B cell (primary cell): Measurements from ENCODE around the gene GANAB. TPM values are rescaled to one million over a fixed set of nuclear protein-coding genes. Genes with fewer than 3 reads are reported as not detected.

Experiments used
- ATAC-seq: fragments of 200-7000 bp; cut with Tn5 transposase; one replicate; pipeline ENCODE4 v1.10.0; 2021; ENCODE audit warnings: low read depth, mild to moderate bottlenecking, moderate number of reproducible peaks, moderate library complexity
- CTCF ChIA-PET: fragments of 350-600 bp; sonication (Branson Sonifier 250); formaldehyde crosslinking; loops from one replicate; lab custom pipeline; 2021; ENCODE audit warnings: antibody characterized with exemption, inconsistent platforms; lab: Charles Lee
- POLR2A ChIA-PET: fragments of 350-600 bp; sonication (Branson Sonifier 250); formaldehyde crosslinking; loops from one replicate; lab custom pipeline; 2021; ENCODE audit warnings: antibody characterized with exemption; lab: Charles Lee
- DNase-seq: peaks from one replicate; pipeline ENCODE4 v3.0.0; 2013
- H2AFZ ChIP-seq: 2 replicates; pipeline ENCODE4 v1.6.1; 2012; ENCODE audit warnings: mild to moderate bottlenecking, low read depth, low read length; ENCODE audit not compliant: insufficient read depth, poor library complexity, severe bottlenecking
- H3K27ac ChIP-seq, 2 donors: 1 replicate in 1 of 2; 2 replicates in 1 of 2; pipeline ENCODE4 v1.5.1; 2012 to 2013; ENCODE audit warnings: low read length in 2 of 2, mild to moderate bottlenecking in 2 of 2, moderate library complexity in 1 of 2
- H3K27me3 ChIP-seq, 4 experiments: fragments of 200-600 bp in 1 of 4; sonication (generic) in 1 of 4; replicated peaks in 1 of 4; 1 replicate in 2 of 4; 2 replicates in 2 of 4; pipeline versions ENCODE4 v1.6.1 to v1.7.0; 2013 to 2016; ENCODE audit warnings: low read length in 3 of 4, mild to moderate bottlenecking in 2 of 4, mixed read lengths in 1 of 4, moderate library complexity in 1 of 4; ENCODE audit not compliant: insufficient read depth in 4 of 4, control insufficient read depth in 3 of 4; ENCODE audit errors: control extremely low read depth in 1 of 4
- H3K36me3 ChIP-seq, 2 experiments: replicated peaks in 1 of 2; 1 replicate in 1 of 2; 2 replicates in 1 of 2; pipeline versions ENCODE4 v1.6.1 to v1.7.1; 2013; ENCODE audit warnings: low read length in 1 of 2; ENCODE audit not compliant: insufficient read depth in 2 of 2, control insufficient read depth in 1 of 2; ENCODE audit errors: control extremely low read depth in 1 of 2, extremely low read depth in 1 of 2
- H3K4me1 ChIP-seq, 2 donors: fragments of 200-600 bp in 1 of 2; sonication (generic) in 1 of 2; 1 replicate in 1 of 2; 2 replicates in 1 of 2; pipeline versions ENCODE4 v1.5.1 to v1.6.1; 2013 to 2017; ENCODE audit warnings: low read length in 2 of 2; ENCODE audit not compliant: control insufficient read depth in 2 of 2, insufficient read depth in 2 of 2
- H3K4me2 ChIP-seq: replicated peaks from 2 replicates; pipeline ENCODE3; 2012; ENCODE audit warnings: mild to moderate bottlenecking, low read depth, low read length; ENCODE audit not compliant: poor library complexity, severe bottlenecking
- H3K4me3 ChIP-seq, 5 experiments: fragments of 200-600 bp in 1 of 5; sonication (generic) in 1 of 5; 1 replicate in 3 of 5; 2 replicates in 2 of 5; pipeline versions ENCODE4 v1.5.1 to v1.7.0; 2011 to 2016; ENCODE audit warnings: low read length in 4 of 5, mild to moderate bottlenecking in 4 of 5, low read depth in 2 of 5, control low read depth in 1 of 5, moderate library complexity in 1 of 5; ENCODE audit not compliant: insufficient read depth in 1 of 5; ENCODE audit errors: control extremely low read depth in 1 of 5, extremely low read depth in 1 of 5
- H3K79me2 ChIP-seq: fragments of 200-600 bp; sonication (generic); one replicate; pipeline ENCODE4 v1.6.0; 2016; ENCODE audit warnings: low read length; ENCODE audit not compliant: control insufficient read depth, insufficient read depth
- H3K9ac ChIP-seq: fragments of 200-600 bp; sonication (generic); 2 replicates; pipeline ENCODE4 v1.6.1; 2017; ENCODE audit warnings: mild to moderate bottlenecking, low read length, moderate library complexity
- H3K9me3 ChIP-seq, 3 donors: one replicate each; pipeline versions ENCODE4 v1.6.1 to v1.7.1; 2013; ENCODE audit warnings: low read length in 2 of 3; ENCODE audit not compliant: control insufficient read depth in 2 of 3, insufficient read depth in 1 of 3; ENCODE audit errors: control extremely low read depth in 1 of 3
- H4K20me1 ChIP-seq: 2 replicates; pipeline ENCODE4 v1.6.0; 2012; ENCODE audit warnings: mild to moderate bottlenecking, low read length; ENCODE audit not compliant: insufficient read depth, control insufficient read depth, poor library complexity, severe bottlenecking
- H3K27ac Mint-ChIP-seq: one replicate; pipeline ENCODE4 v1.8.0; 2021; ENCODE audit warnings: mixed read lengths
- H3K27me3 Mint-ChIP-seq: one replicate; pipeline ENCODE4 v1.8.0; 2021; ENCODE audit warnings: mixed read lengths
- H3K4me1 Mint-ChIP-seq: one replicate; pipeline ENCODE4 v1.8.0; 2021; ENCODE audit warnings: mixed read lengths
- H3K4me3 Mint-ChIP-seq: one replicate; pipeline ENCODE4 v1.8.0; 2021; ENCODE audit warnings: mixed read lengths
- H3K9me3 Mint-ChIP-seq: one replicate; pipeline ENCODE4 v1.8.0; 2022; ENCODE audit warnings: mixed read lengths; ENCODE audit not compliant: insufficient read depth
- CTCF ChIP-seq: fragments of 200-600 bp; IDR thresholded peaks from one replicate; pipeline ENCODE4 v1.8.0; 2022; ENCODE audit warnings: antibody characterized with exemption, mild to moderate bottlenecking
- EZH2 ChIP-seq: IDR thresholded peaks from 2 replicates; pipeline ENCODE4 v1.6.1; 2012; ENCODE audit warnings: borderline replicate concordance, low read depth, mild to moderate bottlenecking, moderate library complexity, low read length; ENCODE audit not compliant: insufficient read depth, poor library complexity, severe bottlenecking
- WGBS: methylation state at CpG from one replicate; pipeline ENCODE4 v1.1.5; 2013; ENCODE audit warnings: missing lambda C conversion rate; ENCODE audit not compliant: insufficient coverage; 5-methylcytosine and 5-hydroxymethylcytosine counted together
- intact Hi-C: fragments of 100-400 bp; cut with micrococcal nuclease; formaldehyde crosslinking; loops from one replicate; pipeline ENCODE4 v1.10.0; 2022
- polyA plus RNA-seq: library from polyadenylated mRNA; depleted of rRNA; stranded (reverse); fragments of >200 nt; gene quantifications from 2 replicates; pipeline ENCODE4 v1.2.3, GENCODE V29; 2012
- total RNA-seq, 2 donors: library from RNA; stranded (reverse); fragments of 120-200 nt in 1 of 2; gene quantifications; 1 replicate in 1 of 2; 2 replicates in 1 of 2; pipeline versions ENCODE4 v1.2.3 to v1.2.4, GENCODE V29; 2013 to 2022

GANAB gene
- total and polyA plus RNA-seq, 2 donors (not counting 1 experiment from before 2014, with no cell fraction given) = 98.7 to 204 TPM

GRCh38 chr11:62648185-62648966, 2.0 kb upstream of the GANAB start:
- Mint-ChIP-seq H3K27ac (no peak overlapping the region), H3K4me3 (no peak overlapping the region), H3K4me1 (peaks cover 33% of the 10 kb centered on the region), H3K27me3 (no peaks in the 10 kb centered on the region), H3K9me3 (no peaks in the 10 kb centered on the region)
- H3K27ac ChIP-seq = no peak overlapping the region
- ATAC-seq (no peak), DNase-seq (no peak)
- intact Hi-C loops = no loop called here
- peaks cover 0 to 32% of the 10 kb centered on the region in 2 experiments for H3K36me3 ChIP-seq
- no peak overlapping the region for H3K9ac ChIP-seq
- WGBS = 97% methylated on average over 24 of the region's 24 CpGs
- no peak for TF ChIP-seq EZH2
- no peak for TF ChIP-seq CTCF
- POLR2A ChIA-PET = interaction anchor here (1.0 to 4.7 kb wide), 3 partner anchors 16 to 61 kb away, joined by 3 to 32 read pairs (median 6); partner anchors contain the start of genes C11orf98, CSKMT, LBHD1 and UQCC3
- peaks cover 9% of the 10 kb centered on the region for H4K20me1 ChIP-seq
- CTCF ChIA-PET = interaction anchor here (0.9 to 1.5 kb wide), 3 partner anchors 17 to 32 kb away, joined by 3 read pairs; partner anchors contain the start of genes C11orf98 and CSKMT
- H3K4me1 ChIP-seq = peaks cover 25 to 34% of the 10 kb centered on the region in 2 donors
- peaks cover 73% of the 10 kb centered on the region for H3K79me2 ChIP-seq
- no peak overlapping the region for H3K4me2 ChIP-seq
- H2AFZ ChIP-seq = no peak overlapping the region
- H3K27me3 ChIP-seq = no peaks in the 10 kb centered on the region
- no peak overlapping the region for H3K4me3 ChIP-seq
- H3K9me3 ChIP-seq = no peaks in the 10 kb centered on the region

- CTCF ChIA-PET = interaction anchor here (1.5 kb wide), 1 partner anchor 32 kb away, joined by 3 read pairs; no protein-coding TSS in a partner anchor
- POLR2A ChIA-PET = interaction anchor here (1.0 to 4.7 kb wide), 4 partner anchors 17 to 62 kb away, joined by 3 to 32 read pairs (median 6); partner anchors contain the start of genes C11orf98, CSKMT, LBHD1 and TUT1
These were observed 1.2 kb upstream of the GANAB start for GRCh38 chr11:62647609-62648005.

More at GRCh38 chr11:62647609-62648005, 1.2 kb upstream of the GANAB start:
- TF ChIP-seq CTCF (no peak), EZH2 (no peak)
- H3K9me3 ChIP-seq = no peaks in the 10 kb centered on the region
- intact Hi-C loops = loop anchor here (2.0 kb wide), 1 partner anchor 35 kb away; the partner anchor contains the start of genes EML3 and ROM1
- H3K27ac ChIP-seq = no peak overlapping the region
- WGBS = 90% methylated on average over 5 of the region's 6 CpGs
- no peak overlapping the region for H2AFZ ChIP-seq
- no peak overlapping the region for H3K4me3 ChIP-seq
- H3K4me3 Mint-ChIP-seq = no peak overlapping the region
- no peak overlapping the region for H3K4me2 ChIP-seq
- no peak for DNase-seq
- peaks cover 30% of the 10 kb centered on the region for H3K4me1 Mint-ChIP-seq
- peaks cover 0 to 39% of the 10 kb centered on the region in 2 experiments for H3K36me3 ChIP-seq
- H3K79me2 ChIP-seq = peaks cover 73% of the 10 kb centered on the region
- no peaks in the 10 kb centered on the region for H3K27me3 ChIP-seq
- no peaks in the 10 kb centered on the region for H3K27me3 Mint-ChIP-seq
- no peaks in the 10 kb centered on the region for H3K9me3 Mint-ChIP-seq
- H3K27ac Mint-ChIP-seq = no peak overlapping the region
- peaks cover 9% of the 10 kb centered on the region for H4K20me1 ChIP-seq
- ATAC-seq = no peak
- no peak overlapping the region for H3K9ac ChIP-seq
- H3K4me1 ChIP-seq = peaks cover 24 to 32% of the 10 kb centered on the region in 2 donors
